Measurements from ENCODE around the gene ANKRD12.

ANKRD12 gene

DNA sequence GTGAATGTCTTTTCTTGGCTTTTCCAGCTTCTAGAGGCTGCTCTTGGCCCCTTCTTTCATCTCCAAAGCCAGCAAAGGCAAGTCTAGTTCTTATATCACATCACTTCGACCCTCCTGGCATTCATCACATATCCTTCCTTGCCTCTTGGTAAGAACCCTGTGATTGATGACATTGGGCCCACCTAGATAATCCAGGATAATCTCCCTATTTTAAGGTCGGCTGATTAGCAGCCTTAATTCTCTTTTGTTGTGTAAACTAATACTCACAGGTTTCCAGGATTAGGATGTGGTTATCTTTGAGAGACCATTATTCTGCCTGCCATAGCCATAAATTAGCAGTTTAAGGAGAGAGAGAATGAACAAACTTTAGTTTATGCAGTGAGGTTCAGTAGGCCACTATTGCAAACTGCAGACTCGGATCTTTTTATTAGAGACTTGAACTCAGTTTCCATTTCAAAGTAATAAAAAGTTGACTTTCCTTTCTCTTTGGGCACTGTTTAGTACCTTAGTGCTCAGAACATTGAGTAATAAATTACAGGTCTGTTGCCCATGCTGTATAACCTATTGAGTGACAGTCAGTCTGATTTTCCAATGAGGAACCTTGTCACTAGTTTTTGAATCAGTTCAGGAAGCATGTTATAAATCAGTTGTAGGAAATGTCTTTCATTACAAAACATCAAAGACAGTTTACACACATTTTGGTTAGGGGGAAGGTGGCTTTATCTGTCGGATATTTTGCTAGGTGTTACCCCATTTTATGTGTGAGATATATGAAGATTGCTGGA is 29.6 kb upstream of the ANKRD12 start:
- no peak for DNase-seq (ENCODE audit: low read depth)

DNA sequence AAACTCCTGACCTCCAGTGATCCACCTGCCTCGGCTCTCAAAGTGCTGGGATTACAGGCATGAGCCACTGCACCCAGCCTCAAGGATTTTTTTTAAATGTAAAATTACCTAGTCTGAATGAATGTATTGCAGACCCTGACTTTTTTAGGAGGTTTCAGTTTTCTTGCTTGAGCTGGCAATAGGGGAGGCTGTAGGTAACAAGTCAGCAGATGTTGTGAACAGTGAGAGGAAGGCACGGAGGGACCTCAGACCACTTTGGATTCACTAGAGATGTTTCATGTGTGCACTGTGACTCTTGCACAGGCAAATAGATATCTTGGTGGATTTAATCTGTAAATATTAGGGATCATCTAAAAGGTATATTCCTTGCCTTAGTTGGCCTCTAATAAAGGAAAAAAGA is 27.7 kb upstream of the ANKRD12 start:
- DNase-seq (ENCODE audit: low read depth), result no peak

DNA sequence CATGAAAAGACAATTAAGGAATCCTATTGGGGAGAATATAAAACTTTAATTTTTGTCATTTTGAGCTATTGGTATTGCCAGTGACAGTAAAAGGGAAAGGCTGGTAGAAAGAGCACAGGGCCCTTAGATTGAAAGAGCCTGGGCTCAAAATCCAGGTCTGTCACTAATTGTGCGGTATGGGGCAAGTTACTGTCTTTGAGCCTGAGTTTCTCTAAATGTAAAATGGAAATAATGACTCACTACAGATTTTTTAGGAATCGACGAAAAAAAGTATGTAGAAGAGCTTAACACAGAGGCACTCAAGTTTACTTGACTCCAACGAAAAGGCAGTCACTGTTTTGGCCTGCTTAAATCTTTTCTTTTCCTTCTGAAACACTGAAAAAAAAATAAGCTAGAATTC is 27.1 kb upstream of the ANKRD12 start:
- no peak for DNase-seq (ENCODE audit: low read depth)

DNA sequence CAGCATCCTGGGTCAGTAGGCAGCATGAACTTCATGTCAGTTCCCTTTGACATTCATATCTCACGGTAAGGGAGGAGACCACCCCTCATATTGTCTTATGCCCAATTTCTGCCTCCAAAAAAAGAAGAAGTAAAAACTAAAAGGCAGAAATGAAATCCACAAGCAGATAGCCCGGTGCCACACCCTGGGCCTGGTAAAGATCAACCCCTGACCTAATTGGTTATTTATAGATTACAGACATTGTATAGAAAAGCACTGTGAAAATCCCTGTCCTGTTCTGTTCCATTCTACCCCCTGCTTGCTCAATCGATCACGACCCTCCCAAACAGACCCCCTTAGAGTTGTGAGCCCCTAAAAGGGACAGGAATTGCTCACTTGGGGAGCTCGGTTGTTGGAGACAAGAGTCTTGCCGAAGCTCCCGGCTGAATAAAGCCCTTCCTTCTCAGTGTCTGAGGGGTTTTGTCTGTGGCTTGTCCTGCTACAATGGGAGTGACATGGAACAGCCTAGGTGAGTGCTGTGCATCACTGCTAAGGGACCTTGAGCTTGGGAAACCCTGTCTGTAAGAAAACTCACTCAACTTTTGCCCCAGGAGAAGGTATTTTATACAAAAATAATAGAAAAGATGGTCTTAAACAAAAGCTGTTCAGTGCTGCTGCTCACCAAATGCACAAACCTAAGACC is 23.0 kb upstream of the ANKRD12 start:
- DNase-seq (ENCODE audit: low read depth), result no peak

DNA sequence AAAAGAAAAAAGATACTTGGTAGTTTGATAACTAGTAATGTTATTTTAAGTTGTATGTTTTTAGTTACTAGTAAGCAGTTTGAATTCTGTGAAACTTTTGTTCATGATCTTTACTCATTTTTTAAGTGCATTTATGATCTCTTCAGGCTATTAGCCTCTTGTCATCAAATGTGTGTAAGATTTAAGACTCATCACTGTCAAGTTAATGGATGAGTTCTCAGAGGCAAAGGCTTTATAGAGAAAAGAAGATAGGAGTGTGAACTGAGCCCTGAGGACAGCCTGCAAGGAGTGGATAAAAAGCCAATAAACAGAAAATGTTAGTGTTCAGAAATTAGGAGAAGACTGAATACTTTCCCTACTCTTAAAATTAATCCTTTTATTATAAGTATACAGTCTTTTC is 20.6 kb upstream of the ANKRD12 start:
- no peak for DNase-seq (ENCODE audit: low read depth)

DNA sequence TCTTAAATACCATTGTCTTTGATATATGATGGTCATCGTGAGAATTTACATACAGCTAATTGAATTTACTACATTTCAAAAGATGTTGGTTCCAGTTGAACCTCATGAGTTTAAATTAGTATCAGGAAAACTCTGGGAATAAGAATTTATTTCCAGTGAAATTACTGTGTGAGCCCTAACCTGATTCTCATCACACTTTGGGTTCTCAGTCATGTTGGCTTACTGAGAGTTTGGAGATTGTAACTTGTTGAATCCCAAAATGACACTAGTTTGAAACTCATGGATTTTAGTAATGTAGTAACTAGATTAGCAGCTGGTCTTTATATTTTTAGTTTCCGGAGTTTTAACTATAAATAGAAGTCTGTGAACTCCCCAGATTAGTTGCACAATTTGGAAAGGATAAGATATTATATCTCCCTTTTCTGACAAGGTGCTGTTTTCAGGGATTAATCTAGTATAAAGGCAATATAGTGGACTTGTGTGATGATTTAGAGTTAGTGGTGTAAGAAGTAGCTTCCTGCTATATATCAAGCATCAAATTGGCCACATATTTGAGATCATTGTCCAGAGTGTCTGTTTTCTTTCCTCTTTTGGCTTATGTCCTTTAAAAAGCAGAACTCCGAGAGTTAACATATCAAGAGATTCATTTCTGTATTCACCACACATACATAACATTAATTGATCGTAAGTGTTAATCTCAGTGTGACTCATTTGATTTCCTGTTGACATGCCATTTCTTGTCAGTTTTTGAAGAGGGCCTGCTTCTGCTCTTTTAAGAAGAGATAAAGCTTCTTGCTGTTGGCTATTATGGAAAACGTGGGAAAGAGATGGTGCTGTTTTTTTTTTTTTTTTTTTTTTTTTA is 18.4 kb upstream of the ANKRD12 start:
- DNase-seq (ENCODE audit: low read depth), result no peak

DNA sequence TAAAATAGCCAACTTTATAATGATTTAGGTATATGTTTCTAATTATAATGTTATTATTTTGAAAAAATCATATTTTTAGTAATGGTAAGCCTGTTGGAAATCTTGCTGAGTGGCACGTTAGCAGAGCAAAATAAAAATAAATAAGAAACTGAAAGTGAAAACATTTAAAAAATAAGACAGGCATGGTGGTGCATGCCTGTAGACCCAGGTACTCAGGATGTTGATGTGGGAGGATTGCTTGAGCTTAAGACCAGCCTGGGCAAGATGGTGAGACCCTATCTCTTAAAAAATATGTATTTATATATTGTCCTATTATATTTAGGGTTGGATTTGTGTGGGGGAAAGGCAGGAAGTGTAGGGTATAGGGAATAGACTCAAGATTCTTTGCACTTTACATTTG is 15.8 kb upstream of the ANKRD12 start:
- DNase-seq (ENCODE audit: low read depth), result no peak

DNA sequence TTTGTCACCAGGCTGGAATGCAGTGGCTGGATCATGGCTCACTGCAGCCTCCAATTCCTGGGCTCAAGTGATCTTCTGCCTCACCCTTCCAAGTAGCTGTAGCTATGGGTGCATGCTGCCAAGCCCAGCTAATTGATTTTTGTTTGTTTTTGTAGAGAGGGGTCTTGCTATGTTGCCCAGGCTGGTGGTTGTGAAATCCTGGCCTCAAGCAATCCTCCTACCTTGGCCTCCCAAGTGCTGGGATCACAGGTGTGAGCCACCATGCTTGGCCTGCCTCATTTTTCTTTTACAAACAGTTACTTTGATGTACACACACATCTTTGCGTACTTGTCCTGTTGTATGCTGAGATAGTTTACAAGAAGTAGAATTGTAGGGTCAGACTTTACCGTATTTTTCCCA is 13.1 kb upstream of the ANKRD12 start:
- DNase-seq (ENCODE audit: low read depth), result no peak

DNA sequence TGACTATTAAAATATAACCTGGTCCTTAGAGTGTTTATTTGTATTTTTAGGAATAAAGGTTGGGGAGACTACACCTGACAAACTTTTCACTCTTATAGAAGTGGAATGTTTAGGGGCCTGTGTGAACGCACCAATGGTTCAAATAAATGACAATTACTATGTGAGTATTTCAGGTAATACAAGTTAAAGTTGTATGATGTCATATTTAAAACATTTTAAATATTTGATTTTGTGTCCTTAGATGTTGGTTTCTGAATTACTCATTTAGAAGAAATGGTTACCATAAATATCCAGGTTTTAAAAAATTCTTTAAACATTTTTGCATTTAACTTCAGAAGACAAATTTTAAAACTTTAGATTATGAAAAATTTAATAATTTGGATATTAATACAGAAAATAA is 11.8 kb upstream of the ANKRD12 start:
- DNase-seq (ENCODE audit: low read depth), result no peak

DNA sequence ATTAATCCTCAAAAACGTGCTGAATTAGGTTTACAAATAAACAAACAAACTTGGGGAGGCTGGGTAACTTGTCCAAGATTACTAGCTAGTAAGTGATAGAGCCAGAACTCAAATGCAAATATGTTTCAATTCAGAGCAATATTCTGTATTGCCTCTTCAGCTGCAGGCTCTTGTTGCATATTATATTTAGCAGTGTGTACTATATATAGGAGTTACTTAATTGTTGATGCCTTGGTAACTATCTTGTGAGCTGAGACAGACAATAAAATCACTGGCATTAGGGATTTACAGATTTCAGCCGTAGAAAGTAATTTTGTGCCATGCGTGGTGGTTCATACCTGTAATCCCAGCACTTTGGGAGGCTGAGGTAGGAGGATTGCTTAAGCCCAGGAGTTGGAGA is 10.2 kb upstream of the ANKRD12 start:
- no peak for DNase-seq (ENCODE audit: low read depth)

DNA sequence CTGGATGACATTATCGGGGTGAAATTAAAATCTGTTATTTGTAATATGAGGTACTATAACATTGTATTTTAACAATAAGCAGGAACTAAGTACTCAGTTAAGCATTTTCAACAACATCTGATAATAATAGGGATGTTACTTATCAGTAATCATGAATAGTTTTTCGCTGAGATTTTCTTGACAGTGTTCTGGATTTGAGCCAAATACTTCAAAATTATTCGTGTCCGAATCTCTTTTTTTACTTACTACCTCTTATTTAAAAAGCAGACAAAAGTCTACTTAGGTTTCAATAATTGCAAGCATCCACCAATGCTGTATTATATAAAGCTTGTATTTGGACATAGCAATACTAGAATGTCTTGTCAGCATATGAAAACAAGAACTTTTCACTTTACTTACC is 6.4 kb upstream of the ANKRD12 start:
- no peak for DNase-seq (ENCODE audit: low read depth)

DNA sequence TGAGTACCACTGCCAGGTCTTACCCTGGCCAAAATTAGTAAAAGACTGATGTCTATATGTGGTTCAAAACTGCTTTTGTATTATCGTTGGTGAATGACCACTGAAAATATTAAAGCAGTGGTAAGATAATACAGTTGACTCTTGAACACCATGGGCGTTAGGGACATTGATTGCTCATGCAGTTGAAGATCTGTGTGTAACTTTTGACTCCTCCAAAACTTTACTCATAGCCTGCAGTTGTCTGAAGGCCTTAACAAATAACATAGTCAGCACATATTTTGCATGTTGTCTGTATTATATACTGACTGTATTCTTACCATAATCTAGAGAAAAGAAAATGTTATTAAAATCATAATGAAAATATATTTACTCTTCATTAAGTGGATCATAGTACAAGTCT is 5.8 kb upstream of the ANKRD12 start:
- no peak for DNase-seq (ENCODE audit: low read depth)

DNA sequence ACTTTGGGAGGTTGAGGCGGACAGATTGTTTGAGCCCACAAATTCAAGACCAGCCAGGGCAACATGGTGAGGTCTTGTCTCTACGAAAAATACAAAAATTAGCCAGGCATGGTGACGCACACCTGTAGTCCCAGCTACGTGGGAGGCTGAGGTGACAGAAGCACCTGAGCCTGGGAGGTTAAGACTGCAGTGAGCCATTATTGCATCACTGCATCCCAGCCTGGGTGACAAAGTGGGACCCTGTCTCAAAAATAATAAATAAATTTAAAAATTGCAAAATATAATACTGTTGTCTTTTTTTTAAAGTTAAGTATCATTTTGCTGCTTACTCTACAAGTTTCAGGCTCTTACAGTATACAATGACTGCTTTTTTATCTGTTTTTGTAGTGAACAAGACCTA is 4.0 kb upstream of the ANKRD12 start:
- DNase-seq (ENCODE audit: low read depth), result no peak

DNA sequence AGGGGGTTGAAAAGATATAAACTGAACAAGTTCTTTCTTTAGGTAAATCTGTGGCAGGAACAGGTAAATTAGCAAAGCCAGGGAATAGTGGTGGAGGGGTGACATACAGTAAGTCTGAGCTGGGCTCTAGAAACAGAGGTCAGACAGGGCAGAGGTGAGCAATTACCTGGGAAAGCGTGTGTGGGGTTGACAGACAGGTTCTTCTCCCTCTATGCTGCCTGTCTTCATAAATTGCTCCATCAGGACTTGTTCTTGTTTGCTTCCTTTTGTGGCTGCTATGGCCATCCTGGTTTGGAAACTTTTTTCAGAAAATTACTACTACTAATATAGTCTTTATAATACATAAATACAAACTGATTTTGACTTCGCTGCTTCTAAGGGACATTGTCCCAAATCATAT is 3.4 kb upstream of the ANKRD12 start:
- DNase-seq (ENCODE audit: low read depth), result no peak

DNA sequence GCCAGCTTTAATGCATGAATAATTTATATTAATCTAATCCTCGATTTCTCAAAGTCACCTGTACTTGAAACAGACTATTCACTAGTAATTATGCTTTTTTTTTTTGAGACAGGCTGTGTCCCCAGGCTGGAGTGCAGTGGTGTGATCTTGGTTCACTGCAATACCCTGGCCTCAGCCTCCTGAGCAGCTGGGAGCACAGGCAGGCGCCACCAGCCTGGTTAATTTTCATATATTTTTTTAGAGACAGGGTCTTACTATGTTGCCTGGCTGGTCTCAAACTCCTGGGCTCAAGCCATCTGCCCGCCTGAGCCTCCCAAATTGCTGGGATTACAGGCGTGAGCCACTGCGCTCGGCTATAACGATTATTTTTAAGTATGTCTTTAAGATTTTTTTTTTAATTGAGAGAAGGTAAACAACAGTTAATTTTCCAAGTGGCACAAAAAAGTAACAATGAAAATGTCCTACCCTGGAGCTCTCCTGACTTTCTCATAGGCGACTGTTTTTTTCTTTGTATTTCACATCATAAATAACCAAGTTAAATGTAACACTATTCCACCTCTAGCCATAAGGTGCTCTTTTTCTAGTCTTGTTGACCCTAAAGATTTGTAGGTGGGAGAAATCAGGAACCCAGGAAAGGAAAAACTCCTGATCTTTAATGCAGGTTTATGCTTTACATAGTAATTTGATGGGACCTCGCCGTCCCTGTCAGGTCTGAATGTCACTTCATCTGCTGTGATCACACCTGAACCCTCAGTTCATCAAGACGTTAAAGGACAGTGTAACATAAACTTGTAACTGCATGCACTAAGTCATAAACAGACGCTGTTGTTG is 1.3 kb upstream of the ANKRD12 start:
- DNase-seq (ENCODE audit: low read depth), result no peak

DNA sequence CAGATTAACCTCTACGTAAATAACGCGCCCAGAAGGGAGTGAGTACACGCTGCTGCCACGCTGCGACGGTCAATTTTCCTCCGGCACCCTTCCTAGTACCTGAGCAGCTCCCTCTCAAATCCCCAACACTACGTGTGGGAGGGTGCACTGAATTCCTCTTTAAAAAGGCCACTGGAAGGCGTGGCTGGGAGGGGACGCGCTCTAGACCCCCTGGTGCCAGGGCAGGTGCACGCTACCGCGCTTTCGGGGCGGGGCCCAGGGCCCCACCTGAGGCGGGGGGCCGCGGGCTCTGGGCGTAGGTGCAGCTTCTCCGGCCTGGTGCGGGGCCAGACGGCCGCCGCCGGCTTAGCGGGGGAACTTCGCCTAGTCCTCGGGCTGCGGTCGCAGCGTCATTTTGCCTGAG is 668 bp upstream of the ANKRD12 start:
- no peak for DNase-seq (ENCODE audit: low read depth)

DNA sequence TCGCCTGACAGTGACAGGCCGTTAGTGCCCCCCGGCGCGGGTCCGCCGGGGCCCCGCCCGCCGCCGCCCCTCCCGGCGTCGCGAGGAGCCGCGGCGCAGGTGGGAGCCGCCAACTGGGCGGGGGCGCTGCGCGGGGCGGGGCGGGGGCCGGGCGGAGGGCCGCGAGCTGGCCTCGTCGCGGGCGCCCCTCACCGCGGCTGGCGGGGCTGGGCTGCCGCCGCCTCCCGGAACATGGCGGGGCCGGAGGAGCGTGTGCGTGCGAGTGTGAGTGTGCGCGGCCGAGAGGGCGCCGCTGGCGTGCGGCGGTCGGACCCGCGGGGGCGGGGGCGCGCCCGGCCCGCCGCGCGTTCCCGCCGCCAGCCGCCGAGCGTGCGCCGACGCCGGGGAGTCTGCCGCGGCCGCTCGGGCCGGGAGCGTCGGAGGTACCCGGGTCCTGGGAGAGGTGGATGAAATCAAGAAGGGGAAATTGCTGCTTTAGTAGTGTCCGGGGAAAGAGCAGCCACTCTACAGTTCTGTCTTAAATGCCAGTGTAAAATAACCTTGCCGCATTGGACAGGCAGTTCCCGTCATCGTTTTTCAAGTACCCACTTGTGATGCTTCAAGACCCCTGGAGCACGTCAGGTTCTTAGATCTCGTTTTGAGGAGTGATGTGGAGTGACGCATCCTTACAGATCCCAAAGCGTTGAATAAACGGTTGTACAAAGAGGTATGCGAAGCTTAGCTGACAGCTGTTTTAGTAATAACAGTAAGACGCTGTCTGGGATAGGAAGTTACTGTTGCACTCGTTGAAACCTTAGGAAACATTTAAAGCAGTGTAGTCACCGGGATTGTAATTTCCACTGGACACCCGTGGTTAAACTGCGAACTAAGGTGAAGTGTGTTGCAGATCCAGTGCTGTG is 836 bp downstream of the ANKRD12 start:
- DNase-seq (ENCODE audit: low read depth), result peak; percentile 70

DNA sequence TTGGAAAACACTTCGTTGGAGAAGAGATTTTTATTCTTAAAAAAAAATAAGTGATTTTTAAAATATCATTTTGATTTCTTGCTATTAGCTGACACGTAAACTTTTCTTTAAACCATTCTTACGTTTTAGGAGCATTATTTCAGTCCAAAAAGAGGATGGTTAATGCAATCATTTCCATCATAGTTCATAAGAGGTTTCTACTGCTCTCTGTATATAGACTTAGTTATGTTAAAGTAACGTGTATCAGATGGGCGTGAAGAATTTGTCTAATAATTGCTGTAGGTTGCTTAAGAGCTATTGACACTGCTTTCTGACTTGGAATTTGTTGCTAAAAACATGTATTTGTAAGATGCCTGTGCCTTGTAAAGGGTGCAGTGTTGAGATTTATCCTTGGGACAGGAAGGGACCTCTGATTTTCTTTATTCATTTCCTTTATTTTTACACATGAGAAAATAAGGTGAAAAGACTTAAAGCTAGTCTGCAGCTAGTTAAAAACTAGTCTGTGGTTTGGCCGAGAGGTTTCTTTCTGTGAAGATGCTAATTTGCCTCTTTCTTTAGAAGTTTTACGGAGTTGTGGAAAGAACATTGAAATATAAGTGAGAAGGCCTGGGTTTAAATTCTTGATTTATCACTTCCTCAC is 2.9 kb downstream of the ANKRD12 start:
- no peak for DNase-seq (ENCODE audit: low read depth)

DNA sequence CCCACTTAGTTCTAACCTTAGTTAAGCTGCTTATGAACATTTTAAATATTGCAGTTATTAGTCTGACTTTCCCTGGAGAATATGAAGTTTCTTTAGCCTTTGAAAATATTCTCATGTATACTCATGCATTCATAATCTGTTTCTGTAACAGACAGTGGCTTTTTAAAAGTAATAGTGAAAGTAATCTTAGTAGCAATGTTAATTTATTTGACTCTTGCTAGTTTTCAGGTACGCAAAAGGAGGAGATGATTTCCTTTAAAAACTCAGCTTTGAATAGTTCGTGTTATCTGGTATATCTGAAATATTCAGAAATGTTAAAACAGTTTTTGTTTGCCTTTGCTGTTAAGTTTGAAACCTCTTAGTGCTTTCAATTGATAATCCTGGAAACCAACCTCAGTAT is 3.8 kb downstream of the ANKRD12 start:
- no peak for DNase-seq (ENCODE audit: low read depth)

DNA sequence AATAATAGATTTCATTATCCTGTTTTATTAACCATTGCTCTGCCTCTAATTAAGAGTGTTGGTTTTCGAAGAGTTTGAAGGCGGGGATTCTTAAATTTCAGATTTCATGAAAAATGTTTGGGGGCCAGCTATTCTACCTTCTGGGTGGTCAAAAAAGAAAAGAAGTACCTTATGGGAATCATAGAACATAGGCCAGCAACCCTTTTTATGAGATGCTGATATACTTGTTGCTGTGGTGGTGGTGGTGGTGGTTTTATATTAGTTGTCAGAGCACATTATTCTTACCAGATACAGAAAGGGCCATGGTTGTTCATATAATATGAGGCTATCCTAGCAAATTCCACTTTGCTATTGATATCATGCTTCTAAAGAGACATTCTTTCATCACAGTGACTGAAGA is 4.4 kb downstream of the ANKRD12 start:
- DNase-seq (ENCODE audit: low read depth), result no peak

DNA sequence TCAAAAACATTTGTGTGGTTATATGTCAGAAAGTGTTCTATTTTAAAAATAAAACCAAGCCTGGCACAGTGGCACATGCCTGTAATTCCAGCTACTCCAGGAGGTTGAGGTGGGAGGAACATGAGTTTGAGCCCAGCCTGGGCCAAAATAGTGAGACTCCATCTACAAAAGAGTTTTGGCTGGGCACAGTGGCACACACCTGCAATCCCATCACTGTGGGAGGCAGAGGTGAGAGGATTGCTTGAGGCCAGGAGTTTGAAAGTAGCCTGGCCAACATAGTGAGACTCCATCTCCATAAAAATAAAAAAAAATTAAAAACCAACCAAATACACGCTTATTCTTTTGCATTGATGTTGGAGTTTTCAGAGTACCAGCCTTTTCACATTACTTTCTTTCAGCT is 9.6 kb downstream of the ANKRD12 start:
- no peak for DNase-seq (ENCODE audit: low read depth)

All from activated T-cell treated with anti-CD3 and anti-CD28 coated beads for 48 hours (primary cell).